K562 (cell line): ENCODE data around the gene TNIK. TPM values are rescaled to one million over a fixed set of nuclear protein-coding genes. Genes with fewer than 3 reads are reported as not detected.

ENCODE experiments used
- BHLHE40 ChIP-seq: IDR thresholded peaks from 2 replicates; pipeline ENCODE4 v1.6.1; 2011; ENCODE audit warnings: low read length, improper control_type of control experiment
- CBX1 ChIP-seq: sonication (generic); IDR thresholded peaks from 2 replicates; pipeline ENCODE4 v1.6.1; 2016; ENCODE audit warnings: antibody characterized with exemption, low read depth, mild to moderate bottlenecking
- CBX8 ChIP-seq: fragments of 200-600 bp; sonication (generic); IDR thresholded peaks from 2 replicates; pipeline ENCODE4 v1.6.1; 2012; ENCODE audit warnings: borderline replicate concordance, mixed run types, low read depth, mild to moderate bottlenecking, moderate library complexity, mixed read lengths, low read length, control low read depth, inconsistent platforms; ENCODE audit not compliant: poor library complexity, severe bottlenecking; ENCODE audit errors: extremely low read depth
- CTBP1 ChIP-seq: fragments of 450-650 bp; IDR thresholded peaks from 2 replicates; pipeline ENCODE4 v1.6.1; 2016; ENCODE audit warnings: borderline replicate concordance
- DNMT1 ChIP-seq: fragments of 450-650 bp; IDR thresholded peaks from 2 replicates; pipeline ENCODE4 v1.6.1; 2016; ENCODE audit warnings: antibody characterized with exemption, mild to moderate bottlenecking
- ELF1 ChIP-seq: fragments of 200-800 bp; sonication (Bioruptor generic); IDR thresholded peaks from 2 replicates; pipeline ENCODE4 v1.6.1; 2016; ENCODE audit warnings: missing genetic modification characterization, missing compliant biosample characterization
- GATAD2B ChIP-seq: fragments of 450-650 bp; IDR thresholded peaks from 2 replicates; pipeline ENCODE4 v1.6.1; 2017; ENCODE audit warnings: mild to moderate bottlenecking, borderline replicate concordance
- ILF3 ChIP-seq: fragments of 450-650 bp; IDR thresholded peaks from 2 replicates; pipeline ENCODE4 v1.6.1; 2018; ENCODE audit warnings: antibody characterized with exemption, mild to moderate bottlenecking, moderate library complexity, borderline replicate concordance
- MBD2 ChIP-seq: sonication (generic); IDR thresholded peaks from 2 replicates; pipeline ENCODE4 v1.6.1; 2016; ENCODE audit warnings: low read depth, borderline replicate concordance
- MCM5 ChIP-seq: fragments of 450-650 bp; IDR thresholded peaks from 2 replicates; pipeline ENCODE4 v1.6.1; 2016; ENCODE audit warnings: low read depth
- PHF8 ChIP-seq: fragments of 200-600 bp; sonication (generic); IDR thresholded peaks from 2 replicates; pipeline ENCODE4 v1.6.1; 2012; ENCODE audit warnings: mixed run types, mild to moderate bottlenecking, inconsistent platforms, low read length, moderate library complexity, borderline replicate concordance
- PHTF2 ChIP-seq: fragments of 250-450 bp; sonication (Bioruptor Pico); IDR thresholded peaks from 2 replicates; pipeline ENCODE4 v1.5.0; 2021; ENCODE audit warnings: mild to moderate bottlenecking
- POLR2H ChIP-seq: IDR thresholded peaks from 2 replicates; pipeline ENCODE4 v1.6.1; 2016; ENCODE audit warnings: missing genetic modification characterization, low read depth, mild to moderate bottlenecking, control low read depth, missing compliant biosample characterization, moderate library complexity
- PTBP1 ChIP-seq: fragments of 200-400 bp; formaldehyde crosslinking; IDR thresholded peaks from 2 replicates; pipeline ENCODE4 v1.6.1; 2017; ENCODE audit warnings: low read depth, low read length
- RAD51 ChIP-seq: fragments of 450-650 bp; IDR thresholded peaks from 2 replicates; pipeline ENCODE4 v1.7.1; 2016; ENCODE audit warnings: low read depth, mild to moderate bottlenecking, borderline replicate concordance
- RCOR1 ChIP-seq, 2 experiments: IDR thresholded peaks; 2 replicates each; pipeline ENCODE4 v1.6.1; 2012; ENCODE audit warnings: low read depth in 2 of 2, low read length in 2 of 2, borderline replicate concordance in 1 of 2, improper control_type of control experiment in 1 of 2
- SP2 ChIP-seq: IDR thresholded peaks from 2 replicates; pipeline ENCODE4 v1.6.1; 2011; ENCODE audit warnings: mild to moderate bottlenecking, low read depth, low read length, moderate library complexity; ENCODE audit not compliant: poor library complexity, severe bottlenecking; ENCODE audit errors: extremely low read depth
- TAF7 ChIP-seq: fragments of 450-650 bp; IDR thresholded peaks from 2 replicates; pipeline ENCODE4 v1.6.1; 2016; ENCODE audit warnings: missing genetic modification characterization, missing compliant biosample characterization
- TCF7L2 ChIP-seq: fragments of 150-350 bp; IDR thresholded peaks from 2 replicates; pipeline ENCODE4 v1.6.1; 2016; ENCODE audit warnings: low read depth, mild to moderate bottlenecking, low read length, moderate library complexity
- TRIM24 ChIP-seq, 2 experiments: fragments of 450-650 bp; IDR thresholded peaks; 2 replicates each; pipeline ENCODE4 v1.6.1; 2016
- ZEB2 ChIP-seq: fragments of 450-650 bp; IDR thresholded peaks from 2 replicates; pipeline ENCODE4 v1.6.1; 2016
- ZFPM2 ChIP-seq: fragments of 250-450 bp; sonication (Bioruptor Pico); IDR thresholded peaks from 2 replicates; pipeline ENCODE4 v1.5.1; 2022; ENCODE audit warnings: mild to moderate bottlenecking
- ZFX ChIP-seq: sonication (generic); formaldehyde crosslinking; IDR thresholded peaks from 2 replicates; pipeline ENCODE4 v1.8.0; 2022; ENCODE audit warnings: mild to moderate bottlenecking, missing genetic modification reagents, moderate library complexity
- ZKSCAN1 ChIP-seq: fragments of 150-350 bp; IDR thresholded peaks from 2 replicates; pipeline ENCODE4 v1.6.1; 2016; ENCODE audit warnings: low read depth, low read length
- ZNF165 ChIP-seq: fragments of 250-450 bp; sonication (Bioruptor Pico); IDR thresholded peaks from 2 replicates; pipeline ENCODE4 v1.4.0; 2020; ENCODE audit warnings: borderline replicate concordance
- ZNF324 ChIP-seq: fragments of 250-450 bp; sonication (Bioruptor Pico); IDR thresholded peaks from 2 replicates; pipeline ENCODE4 v1.4.0; 2020; ENCODE audit warnings: mild to moderate bottlenecking
- ZNF57 ChIP-seq: fragments of 450-650 bp; formaldehyde crosslinking; IDR thresholded peaks from 2 replicates; pipeline ENCODE4 v1.4.0; 2020; ENCODE audit warnings: mild to moderate bottlenecking, moderate library complexity
- ZNF583 ChIP-seq: fragments of 250-450 bp; sonication (Bioruptor Pico); IDR thresholded peaks from 2 replicates; pipeline ENCODE4 v1.4.0; 2020
- ZNF644 ChIP-seq: fragments of 200-800 bp; sonication (Bioruptor generic); IDR thresholded peaks from 2 replicates; pipeline ENCODE4 v1.6.1; 2016; ENCODE audit warnings: low read depth, missing genetic modification characterization, missing compliant biosample characterization
- polyA plus RNA-seq, 8 experiments: library from polyadenylated mRNA; depleted of rRNA in 4 of 8; stranded (reverse) in 5 of 8; unstranded in 3 of 8; fragments of >200 nt; fragmentation: Nextera tagmentation in 2 of 8; fragmentation: Illumina TruSeq in 1 of 8; extraction: Ambion mirVana in 2 of 8; extraction: Trizol in 1 of 8; gene quantifications; 2 replicates each; pipeline versions ENCODE4 v1.2.1 to v1.2.3, GENCODE V29; 2011 to 2014; ENCODE audit warnings: inconsistent platforms in 1 of 8, missing spikeins in 1 of 8
- total RNA-seq, 7 experiments: library from RNA; depleted of rRNA in 6 of 7; stranded (reverse); fragments of >200 nt in 6 of 7; fragmentation: Illumina TruSeq in 2 of 7; extraction: Trizol in 2 of 7; gene quantifications; 2 replicates each; pipeline versions ENCODE4 v1.2.1 to v1.2.3, GENCODE V29; 2011 to 2021; ENCODE audit warnings: low replicate concordance in 1 of 7
- TF ChIP-seq, protein P1 (sequence below): fragments of 450-650 bp; conservative IDR thresholded peaks from 2 replicates; pipeline ENCODE4 v1.6.1; 2016; ENCODE audit warnings: missing genetic modification characterization, low read depth, mild to moderate bottlenecking, control low read depth, missing compliant biosample characterization

Gene TNIK
- total and polyA plus RNA-seq, 9 of the 15 experiments (the other 6 are each of a cell fraction or from before 2014, with no cell fraction given), result 6.6 to 39.0 (median 24.7) TPM

DNA sequence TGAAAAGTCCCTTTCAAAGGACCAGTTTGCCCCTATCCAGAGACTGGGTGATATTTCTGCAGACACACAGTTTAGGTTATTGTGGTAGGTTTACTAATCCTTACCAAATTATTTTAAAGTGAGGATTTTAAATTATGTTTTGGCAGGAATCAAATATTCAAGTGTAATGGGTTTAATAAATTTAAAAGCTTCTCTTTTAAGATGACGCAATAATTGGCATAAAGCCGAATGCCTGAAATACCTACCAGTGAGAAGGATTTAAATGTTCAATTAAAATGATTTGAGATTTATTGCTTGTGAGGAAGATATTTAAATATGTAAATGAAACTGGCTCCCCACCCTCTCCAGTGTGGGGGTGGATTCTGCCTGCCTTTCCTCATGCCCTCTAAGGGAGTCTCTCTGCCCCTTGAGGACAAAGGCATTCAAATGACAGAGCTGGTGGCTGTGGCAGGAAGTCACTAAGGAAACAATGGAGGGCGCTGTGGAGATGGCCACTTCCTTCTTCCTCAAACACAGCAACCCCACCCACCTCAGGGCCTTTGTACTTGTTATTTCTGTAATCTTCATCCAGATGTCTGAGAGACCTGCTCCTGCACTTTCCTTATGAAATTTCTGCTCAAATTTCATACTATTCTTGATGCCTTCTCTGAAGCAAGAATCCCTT, 131.7 kb downstream of the TNIK start (continued):
- TF ChIP-seq, protein P1, sequence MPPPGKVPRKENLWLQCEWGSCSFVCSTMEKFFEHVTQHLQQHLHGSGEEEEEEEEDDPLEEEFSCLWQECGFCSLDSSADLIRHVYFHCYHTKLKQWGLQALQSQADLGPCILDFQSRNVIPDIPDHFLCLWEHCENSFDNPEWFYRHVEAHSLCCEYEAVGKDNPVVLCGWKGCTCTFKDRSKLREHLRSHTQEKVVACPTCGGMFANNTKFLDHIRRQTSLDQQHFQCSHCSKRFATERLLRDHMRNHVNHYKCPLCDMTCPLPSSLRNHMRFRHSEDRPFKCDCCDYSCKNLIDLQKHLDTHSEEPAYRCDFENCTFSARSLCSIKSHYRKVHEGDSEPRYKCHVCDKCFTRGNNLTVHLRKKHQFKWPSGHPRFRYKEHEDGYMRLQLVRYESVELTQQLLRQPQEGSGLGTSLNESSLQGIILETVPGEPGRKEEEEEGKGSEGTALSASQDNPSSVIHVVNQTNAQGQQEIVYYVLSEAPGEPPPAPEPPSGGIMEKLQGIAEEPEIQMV (tag), result no peak
- TF ChIP-seq ZNF57 (no peak), RCOR1 (IDR thresholded peaks at IDR 0.05; ENCODE audit: borderline replicate concordance in 1 of 2, low read depth in 2 of 2, low read length in 2 of 2) (peak in 1 of 2 experiments; percentile 63; a peak in 1 of 4 replicates), RAD51 (no peak), SP2 (no peak), ZNF644 (tag) (no peak), ZFX (CRISPR knock-in tag) (no peak), ZNF324 (CRISPR knock-in tag) (no peak), ELF1 (peak; percentile 78), PHTF2 (CRISPR knock-in tag) (no peak), TCF7L2 (no peak), MBD2 (no peak), ZFPM2 (CRISPR knock-in tag) (no peak), ZNF165 (CRISPR knock-in tag) (no peak), ZNF583 (CRISPR knock-in tag) (no peak), GATAD2B (no peak), TAF7 (no peak), POLR2H (no peak), TRIM24 (IDR thresholded peaks at IDR 0.05) (no peak), ZKSCAN1 (no peak), DNMT1 (no peak), CTBP1 (0 out of 2 replicates have a peak, but pooled peaks have one; percentile 45), ILF3 (no peak), PHF8 (no peak), CBX1 (no peak), ZEB2 (no peak), PTBP1 (no peak), CBX8 (no peak), BHLHE40 (no peak), MCM5 (no peak)
